ENCODE data around the gene NDUFA7.
"Not testable (repeated sequence)": the region's sequence is repeated elsewhere in the genome, so short reads cannot be mapped to it uniquely, and the experiment has no call there.

NDUFA7 gene

DNA sequence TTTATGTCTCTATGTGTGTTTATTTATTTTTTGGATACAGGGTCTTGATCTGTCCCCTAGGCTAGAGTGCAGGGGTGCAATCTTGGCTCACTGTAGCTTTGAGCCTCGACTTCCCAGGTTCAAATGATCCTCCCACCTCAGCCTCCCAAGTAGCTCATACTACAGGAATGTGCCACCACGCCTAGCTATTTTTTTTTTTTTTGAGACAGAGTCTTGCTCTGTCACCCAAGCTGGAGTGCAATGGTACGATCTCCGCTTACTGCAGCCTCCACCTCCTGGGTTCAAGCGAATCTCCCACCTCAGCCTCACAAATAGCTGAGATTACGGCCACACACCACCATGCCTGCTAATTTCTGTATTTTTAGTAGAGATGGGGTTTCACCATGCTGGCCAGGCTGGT lies 37.8 kb upstream of the NDUFA7 start:
- ATAC-seq (ENCODE audit: low read depth): no peak
- Histone ChIP-seq H3K27me3 (ENCODE audit: insufficient read depth, poor library complexity, severe bottlenecking) (no peaks in the 10 kb centered on the region), H3K36me3 (ENCODE audit: low read depth) (no peaks in the 10 kb centered on the region), H3K4me3 (ENCODE audit: severe bottlenecking) (no peak overlapping the region), H3K9me3 (ENCODE audit: severe bottlenecking) (no peaks in the 10 kb centered on the region), H3K4me1 (ENCODE audit: insufficient read depth, poor library complexity, severe bottlenecking) (peaks cover 35% of the 10 kb centered on the region), H3K27ac (ENCODE audit: poor library complexity, severe bottlenecking) (peak overlapping the region; percentile 97)
- TF ChIP-seq, protein P1, sequence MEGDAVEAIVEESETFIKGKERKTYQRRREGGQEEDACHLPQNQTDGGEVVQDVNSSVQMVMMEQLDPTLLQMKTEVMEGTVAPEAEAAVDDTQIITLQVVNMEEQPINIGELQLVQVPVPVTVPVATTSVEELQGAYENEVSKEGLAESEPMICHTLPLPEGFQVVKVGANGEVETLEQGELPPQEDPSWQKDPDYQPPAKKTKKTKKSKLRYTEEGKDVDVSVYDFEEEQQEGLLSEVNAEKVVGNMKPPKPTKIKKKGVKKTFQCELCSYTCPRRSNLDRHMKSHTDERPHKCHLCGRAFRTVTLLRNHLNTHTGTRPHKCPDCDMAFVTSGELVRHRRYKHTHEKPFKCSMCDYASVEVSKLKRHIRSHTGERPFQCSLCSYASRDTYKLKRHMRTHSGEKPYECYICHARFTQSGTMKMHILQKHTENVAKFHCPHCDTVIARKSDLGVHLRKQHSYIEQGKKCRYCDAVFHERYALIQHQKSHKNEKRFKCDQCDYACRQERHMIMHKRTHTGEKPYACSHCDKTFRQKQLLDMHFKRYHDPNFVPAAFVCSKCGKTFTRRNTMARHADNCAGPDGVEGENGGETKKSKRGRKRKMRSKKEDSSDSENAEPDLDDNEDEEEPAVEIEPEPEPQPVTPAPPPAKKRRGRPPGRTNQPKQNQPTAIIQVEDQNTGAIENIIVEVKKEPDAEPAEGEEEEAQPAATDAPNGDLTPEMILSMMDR (IDR thresholded peaks at IDR 0.05; ENCODE audit: poor library complexity, severe bottlenecking): no peak
- DNase-seq (ENCODE audit: low spot score): no peak

DNA sequence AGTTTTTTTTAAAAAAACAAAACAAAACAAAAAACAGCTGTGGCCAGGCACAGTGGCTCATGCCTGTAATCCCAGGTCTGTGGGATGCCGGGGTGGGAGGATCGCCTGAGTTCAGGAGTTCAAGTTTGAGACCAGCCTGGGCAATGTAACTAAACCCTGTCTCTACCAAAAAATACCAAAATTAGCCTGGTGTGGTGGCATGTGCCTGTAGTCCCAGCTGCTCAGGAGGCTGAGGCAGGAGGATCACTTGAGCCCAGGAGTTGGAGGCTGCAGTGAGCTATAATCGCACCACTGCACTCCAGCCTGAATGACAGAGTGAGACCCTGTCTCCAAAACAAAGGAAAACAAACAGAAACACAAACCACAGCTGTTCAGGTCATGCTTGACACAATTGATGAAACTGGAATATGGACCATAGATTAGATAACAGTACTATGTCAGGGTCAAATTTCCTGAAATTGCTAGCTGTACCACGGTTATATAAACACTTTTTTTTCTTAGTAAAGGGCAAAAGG lies 35.9 kb upstream of the NDUFA7 start:
- Histone ChIP-seq H3K4me3 (ENCODE audit: severe bottlenecking) (no peak overlapping the region), H3K27me3 (ENCODE audit: insufficient read depth, poor library complexity, severe bottlenecking) (no peaks in the 10 kb centered on the region), H3K27ac (ENCODE audit: poor library complexity, severe bottlenecking) (peak overlapping the region; percentile 97), H3K4me1 (ENCODE audit: insufficient read depth, poor library complexity, severe bottlenecking) (peaks cover 24% of the 10 kb centered on the region), H3K9me3 (ENCODE audit: severe bottlenecking) (no peaks in the 10 kb centered on the region), H3K36me3 (ENCODE audit: low read depth) (no peaks in the 10 kb centered on the region)
- ATAC-seq (ENCODE audit: low read depth) (no peak), DNase-seq (ENCODE audit: low spot score) (no peak)
- TF ChIP-seq, protein P1 (IDR thresholded peaks at IDR 0.05; ENCODE audit: poor library complexity, severe bottlenecking): no peak

DNA sequence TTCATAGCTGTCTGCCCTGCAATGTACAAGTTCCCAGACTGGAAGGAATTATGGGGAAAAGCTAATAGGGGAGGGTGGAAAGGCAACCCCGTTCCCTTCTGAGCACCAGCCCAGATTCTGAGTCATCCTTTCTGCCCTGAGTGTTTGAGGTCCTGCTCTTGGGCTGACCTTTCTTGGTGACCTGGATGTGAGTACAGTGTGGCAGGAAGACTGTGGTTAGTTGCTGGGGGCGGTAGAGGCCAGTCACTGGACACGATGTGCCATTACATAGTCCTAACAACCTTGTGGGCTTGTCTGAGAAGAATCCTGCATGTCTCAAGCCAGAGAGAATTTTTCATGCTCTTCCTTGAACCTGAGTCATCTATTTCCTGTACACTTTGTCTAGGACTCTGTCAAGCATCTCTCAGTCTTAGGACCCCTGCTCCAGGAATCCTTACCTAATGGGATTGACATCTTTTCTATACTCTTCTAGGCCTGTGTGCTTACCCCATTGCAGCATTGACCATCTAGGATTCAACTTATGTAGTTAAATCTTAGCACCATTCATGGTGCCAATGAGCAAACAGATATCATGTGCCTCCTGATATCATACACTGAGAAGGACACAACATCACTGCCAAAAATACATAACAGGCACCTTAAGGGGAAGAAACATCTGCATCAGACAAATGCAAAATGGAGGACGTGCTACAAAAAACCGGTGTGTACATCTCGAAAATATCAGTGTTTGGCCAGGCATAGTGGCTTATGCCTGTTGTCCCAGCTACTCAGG lies 34.6 kb upstream of the NDUFA7 start:
- peak; percentile 90 for ATAC-seq (ENCODE audit: low read depth)
- Histone ChIP-seq H3K27me3 (ENCODE audit: insufficient read depth, poor library complexity, severe bottlenecking) (no peaks in the 10 kb centered on the region), H3K4me3 (ENCODE audit: severe bottlenecking) (no peak overlapping the region), H3K4me1 (ENCODE audit: insufficient read depth, poor library complexity, severe bottlenecking) (peaks cover 18% of the 10 kb centered on the region), H3K36me3 (ENCODE audit: low read depth) (no peaks in the 10 kb centered on the region), H3K9me3 (ENCODE audit: severe bottlenecking) (no peaks in the 10 kb centered on the region), H3K27ac (ENCODE audit: poor library complexity, severe bottlenecking) (peak overlapping the region; percentile 97)
- TF ChIP-seq, protein P1 (IDR thresholded peaks at IDR 0.05; ENCODE audit: poor library complexity, severe bottlenecking): no peak
- DNase-seq (ENCODE audit: low spot score): peak; percentile 87

DNA sequence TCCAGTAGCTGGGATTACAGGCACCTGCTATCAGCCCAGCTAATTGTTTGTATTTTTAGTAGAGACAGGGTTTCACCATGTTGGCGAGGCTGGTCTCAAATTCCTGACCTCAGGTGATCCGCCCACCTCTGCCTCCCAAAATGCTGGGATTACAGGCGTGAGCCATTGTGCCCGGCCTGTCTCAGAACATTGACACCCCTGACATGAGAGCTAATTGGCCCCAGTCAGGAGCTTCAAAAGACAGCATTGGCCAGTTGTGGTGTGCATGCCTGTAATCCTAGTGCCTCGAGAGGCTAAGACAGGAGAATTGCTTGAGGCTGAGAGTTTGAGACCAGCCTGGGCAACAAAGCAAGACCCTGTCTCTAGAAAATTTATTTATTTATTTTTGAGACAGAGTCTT lies 31.7 kb upstream of the NDUFA7 start:
- ATAC-seq (ENCODE audit: low read depth); H3K9me3 ChIP-seq (ENCODE audit: severe bottlenecking); DNase-seq (ENCODE audit: low spot score); H3K27ac ChIP-seq (ENCODE audit: poor library complexity, severe bottlenecking); H3K36me3 ChIP-seq (ENCODE audit: low read depth); H3K4me3 ChIP-seq (ENCODE audit: severe bottlenecking); H3K27me3 ChIP-seq (ENCODE audit: insufficient read depth, poor library complexity, severe bottlenecking): not testable (repeated sequence)
- H3K4me1 ChIP-seq (ENCODE audit: insufficient read depth, poor library complexity, severe bottlenecking): peaks cover 18% of the 10 kb centered on the region

DNA sequence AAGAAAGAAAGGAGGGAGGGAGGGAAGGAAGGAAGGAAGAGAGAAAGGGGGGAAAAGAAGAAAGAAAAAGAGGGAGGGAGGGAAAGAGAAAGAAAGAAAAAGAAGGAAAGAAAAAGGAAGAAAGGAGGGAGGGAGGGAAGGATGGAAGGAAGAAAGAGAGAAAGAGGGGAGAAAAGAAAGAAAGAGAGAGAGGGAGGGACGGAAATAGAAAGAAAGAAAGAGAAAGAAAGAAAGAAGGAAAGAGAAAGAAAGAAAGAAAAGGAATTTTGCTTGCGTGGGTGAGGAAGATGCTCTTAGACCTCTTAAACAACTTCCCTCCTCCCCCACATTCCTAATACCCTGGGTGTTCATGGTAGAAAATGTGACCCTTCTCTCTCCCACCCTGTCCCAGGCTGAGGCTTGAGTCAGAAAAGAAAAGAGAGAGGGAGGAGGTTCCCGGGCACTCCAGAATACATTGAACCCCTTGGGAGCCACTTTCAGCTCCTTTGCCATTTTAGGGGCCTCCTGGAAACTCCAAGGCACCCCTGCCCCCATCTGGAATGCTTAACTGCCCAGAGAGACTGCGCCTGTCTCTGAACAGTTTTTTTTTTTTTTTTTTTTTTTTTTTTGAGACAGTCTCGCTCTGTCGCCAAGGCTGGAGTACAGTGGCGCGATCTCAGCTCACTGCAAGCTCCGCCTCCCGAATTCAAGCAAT lies 31.1 kb upstream of the NDUFA7 start:
- H3K4me3 ChIP-seq (ENCODE audit: severe bottlenecking): no peak overlapping the region
- H3K4me1 ChIP-seq (ENCODE audit: insufficient read depth, poor library complexity, severe bottlenecking): peaks cover 18% of the 10 kb centered on the region
- no peak overlapping the region for H3K27ac ChIP-seq (ENCODE audit: poor library complexity, severe bottlenecking)
- ATAC-seq (ENCODE audit: low read depth): no peak
- no peak for DNase-seq (ENCODE audit: low spot score)
- H3K36me3 ChIP-seq (ENCODE audit: low read depth): no peaks in the 10 kb centered on the region
- H3K27me3 ChIP-seq (ENCODE audit: insufficient read depth, poor library complexity, severe bottlenecking): no peaks in the 10 kb centered on the region
- no peaks in the 10 kb centered on the region for H3K9me3 ChIP-seq (ENCODE audit: severe bottlenecking)
- TF ChIP-seq, protein P1 (IDR thresholded peaks at IDR 0.05; ENCODE audit: poor library complexity, severe bottlenecking): no peak

DNA sequence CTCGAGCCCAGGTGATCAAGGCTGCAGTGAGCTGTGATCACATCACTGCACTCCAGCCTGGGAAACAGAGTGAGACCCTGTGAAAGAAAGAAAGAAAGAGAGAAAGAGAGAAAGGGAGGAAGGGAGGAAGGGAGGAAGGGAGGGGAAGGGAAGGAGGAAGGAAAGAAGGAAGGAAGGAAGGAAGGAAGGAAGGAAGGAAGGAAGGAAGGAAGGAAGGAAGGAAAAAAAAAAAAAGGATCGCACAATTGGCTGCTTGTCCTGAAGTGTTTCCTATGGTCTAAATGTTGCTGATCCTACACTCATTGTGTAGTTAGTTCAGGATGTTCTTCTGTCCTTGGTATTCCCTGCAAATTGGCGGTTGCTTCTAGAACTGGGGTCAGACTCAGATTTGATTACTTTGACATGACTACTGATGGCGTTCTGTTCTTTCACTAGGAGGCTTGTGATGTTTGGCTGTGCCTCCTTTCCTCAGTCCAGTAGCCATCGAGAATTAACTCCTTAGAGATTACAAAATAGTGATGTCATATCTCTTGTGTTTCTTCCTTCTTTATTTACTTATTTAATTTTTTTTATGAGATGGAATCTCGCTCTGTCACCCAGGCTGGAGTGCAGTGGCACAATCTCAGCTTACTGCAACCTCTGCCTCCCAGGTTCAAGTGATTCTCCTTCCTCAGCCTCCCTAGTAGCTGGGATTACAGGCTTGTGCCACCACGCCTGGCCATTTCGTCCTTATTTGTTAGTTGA lies 28.6 kb upstream of the NDUFA7 start:
- not testable (repeated sequence) for H3K27me3 ChIP-seq (ENCODE audit: insufficient read depth, poor library complexity, severe bottlenecking); H3K27ac ChIP-seq (ENCODE audit: poor library complexity, severe bottlenecking); H3K9me3 ChIP-seq (ENCODE audit: severe bottlenecking); ATAC-seq (ENCODE audit: low read depth); H3K4me1 ChIP-seq (ENCODE audit: insufficient read depth, poor library complexity, severe bottlenecking); H3K4me3 ChIP-seq (ENCODE audit: severe bottlenecking); DNase-seq (ENCODE audit: low spot score); H3K36me3 ChIP-seq (ENCODE audit: low read depth)

Measured in RWPE2 (cell line).